Neural progenitor cell (in vitro differentiated cells): ENCODE measurements around the gene SPATA4. TPM values are rescaled to one million over a fixed set of nuclear protein-coding genes. Genes with fewer than 3 reads are reported as not detected.

Experiments used
- DNase-seq: peaks from one replicate; pipeline ENCODE4 v3.0.0-alpha.2; 2016; ENCODE audit warnings: low spot score
- H2AFZ ChIP-seq: fragments of 200-600 bp; sonication (generic); replicated peaks from 2 replicates; pipeline ENCODE4 v1.6.1; 2016; ENCODE audit warnings: antibody characterized with exemption
- H3F3A ChIP-seq: fragments of 200-600 bp; sonication (generic); 2 replicates; pipeline ENCODE4 v1.6.1; 2016; ENCODE audit warnings: antibody characterized with exemption, low read depth
- H3K27ac ChIP-seq: fragments of 200-600 bp; sonication (generic); 2 replicates; pipeline ENCODE4 v1.5.1; 2016; ENCODE audit warnings: mild to moderate bottlenecking
- H3K27me3 ChIP-seq: fragments of 200-600 bp; sonication (generic); 2 replicates; pipeline ENCODE4 v1.6.1; 2016; ENCODE audit warnings: mild to moderate bottlenecking, moderate library complexity
- H3K36me3 ChIP-seq: fragments of 200-600 bp; sonication (generic); 2 replicates; pipeline ENCODE4 v1.5.1; 2016
- H3K4me1 ChIP-seq: fragments of 200-600 bp; sonication (generic); 2 replicates; pipeline ENCODE4 v1.6.1; 2016; ENCODE audit warnings: mixed run types
- H3K4me2 ChIP-seq: fragments of 200-600 bp; sonication (generic); 2 replicates; pipeline ENCODE4 v1.6.1; 2016
- H3K4me3 ChIP-seq: fragments of 200-600 bp; sonication (generic); 2 replicates; pipeline ENCODE4 v1.5.1; 2016
- H3K79me2 ChIP-seq: fragments of 200-600 bp; sonication (generic); 2 replicates; pipeline ENCODE4 v1.6.1; 2016; ENCODE audit warnings: low read depth
- H3K9ac ChIP-seq: fragments of 200-600 bp; sonication (generic); 2 replicates; pipeline ENCODE4 v1.6.1; 2016
- H3K9me3 ChIP-seq: fragments of 200-600 bp; sonication (generic); 2 replicates; pipeline ENCODE4 v1.5.1; 2016; ENCODE audit warnings: low read depth
- H4K20me1 ChIP-seq: fragments of 200-600 bp; sonication (generic); 2 replicates; pipeline ENCODE4 v1.6.1; 2016; ENCODE audit warnings: low read depth
- H3K27ac Mint-ChIP-seq: 3 replicates; pipeline ENCODE4 v1.8.0; 2021; ENCODE audit warnings: mixed read lengths
- H3K27me3 Mint-ChIP-seq: 2 replicates; pipeline ENCODE4 v1.8.0; 2022; ENCODE audit warnings: low read depth, mild to moderate bottlenecking, inconsistent platforms, moderate library complexity, mixed read lengths; ENCODE audit not compliant: insufficient read depth
- H3K36me3 Mint-ChIP-seq: 3 replicates; pipeline ENCODE4 v1.8.0; 2021; ENCODE audit warnings: mixed read lengths
- H3K4me1 Mint-ChIP-seq: 3 replicates; pipeline ENCODE4 v1.8.0; 2021; ENCODE audit warnings: mixed read lengths
- H3K4me3 Mint-ChIP-seq: 3 replicates; pipeline ENCODE4 v1.8.0; 2021; ENCODE audit warnings: mild to moderate bottlenecking, moderate library complexity, mixed read lengths
- H3K9me3 Mint-ChIP-seq: 3 replicates; pipeline ENCODE4 v1.8.0; 2020; ENCODE audit warnings: mixed read lengths
- EZH2 ChIP-seq: fragments of 200-600 bp; sonication (generic); IDR thresholded peaks from 2 replicates; pipeline ENCODE4 v1.6.1; 2017; ENCODE audit warnings: antibody characterized with exemption, mild to moderate bottlenecking, moderate library complexity
- EZH2phosphoT487 ChIP-seq: fragments of 200-600 bp; sonication (generic); IDR thresholded peaks from 2 replicates; pipeline ENCODE4 v1.6.1; 2017; ENCODE audit warnings: antibody characterized with exemption
- total RNA-seq: library from RNA; depleted of rRNA; stranded (reverse); fragments of >200 nt; gene quantifications from 2 replicates; pipeline ENCODE4 v1.2.3, GENCODE V29; 2015; ENCODE audit warnings: low replicate concordance
- TF ChIP-seq, protein P1 (sequence below): fragments of 200-600 bp; sonication (generic); IDR thresholded peaks from 2 replicates; pipeline ENCODE4 v1.5.1; 2017; ENCODE audit warnings: antibody characterized with exemption, mild to moderate bottlenecking

Gene SPATA4
- total RNA-seq, 1 donor from 2014 or later: not detected

DNA sequence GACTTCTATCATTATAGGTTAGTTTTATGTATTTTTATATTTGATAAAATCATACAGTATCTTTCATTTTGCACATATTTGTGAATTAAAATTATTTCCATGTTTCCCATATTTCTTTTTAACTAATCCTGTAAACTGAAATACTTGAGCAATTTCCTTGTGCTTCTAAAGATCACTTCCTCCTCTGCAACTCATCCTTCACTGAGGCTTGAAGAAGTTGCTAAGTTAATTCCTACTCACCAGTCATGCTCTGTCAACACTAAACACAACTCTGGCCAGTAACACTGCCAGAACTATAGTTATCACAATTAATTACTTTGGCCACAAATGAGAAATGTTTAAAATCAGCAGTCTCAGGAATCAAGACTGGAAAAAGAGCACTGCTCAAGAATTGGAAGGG is 6.7 kb downstream of the SPATA4 start:
- Mint-ChIP-seq H3K36me3 (no peaks in the 10 kb centered on the region), H3K9me3 (no peaks in the 10 kb centered on the region), H3K27ac (no peak overlapping the region), H3K4me3 (no peak overlapping the region), H3K27me3 (no peaks in the 10 kb centered on the region), H3K4me1 (peaks cover 4% of the 10 kb centered on the region)
- Histone ChIP-seq H3K27me3 (no peaks in the 10 kb centered on the region), H4K20me1 (no peaks in the 10 kb centered on the region), H3K9ac (no peak overlapping the region), H2AFZ (no peak overlapping the region), H3F3A (no peaks in the 10 kb centered on the region), H3K27ac (no peak overlapping the region), H3K4me1 (no peaks in the 10 kb centered on the region), H3K4me2 (no peak overlapping the region), H3K79me2 (no peaks in the 10 kb centered on the region), H3K9me3 (no peaks in the 10 kb centered on the region), H3K4me3 (no peak overlapping the region), H3K36me3 (no peaks in the 10 kb centered on the region)
- TF ChIP-seq EZH2 (no peak), EZH2phosphoT487 (no peak)
- TF ChIP-seq, protein P1, sequence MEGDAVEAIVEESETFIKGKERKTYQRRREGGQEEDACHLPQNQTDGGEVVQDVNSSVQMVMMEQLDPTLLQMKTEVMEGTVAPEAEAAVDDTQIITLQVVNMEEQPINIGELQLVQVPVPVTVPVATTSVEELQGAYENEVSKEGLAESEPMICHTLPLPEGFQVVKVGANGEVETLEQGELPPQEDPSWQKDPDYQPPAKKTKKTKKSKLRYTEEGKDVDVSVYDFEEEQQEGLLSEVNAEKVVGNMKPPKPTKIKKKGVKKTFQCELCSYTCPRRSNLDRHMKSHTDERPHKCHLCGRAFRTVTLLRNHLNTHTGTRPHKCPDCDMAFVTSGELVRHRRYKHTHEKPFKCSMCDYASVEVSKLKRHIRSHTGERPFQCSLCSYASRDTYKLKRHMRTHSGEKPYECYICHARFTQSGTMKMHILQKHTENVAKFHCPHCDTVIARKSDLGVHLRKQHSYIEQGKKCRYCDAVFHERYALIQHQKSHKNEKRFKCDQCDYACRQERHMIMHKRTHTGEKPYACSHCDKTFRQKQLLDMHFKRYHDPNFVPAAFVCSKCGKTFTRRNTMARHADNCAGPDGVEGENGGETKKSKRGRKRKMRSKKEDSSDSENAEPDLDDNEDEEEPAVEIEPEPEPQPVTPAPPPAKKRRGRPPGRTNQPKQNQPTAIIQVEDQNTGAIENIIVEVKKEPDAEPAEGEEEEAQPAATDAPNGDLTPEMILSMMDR: no peak
- no peak for DNase-seq

DNA sequence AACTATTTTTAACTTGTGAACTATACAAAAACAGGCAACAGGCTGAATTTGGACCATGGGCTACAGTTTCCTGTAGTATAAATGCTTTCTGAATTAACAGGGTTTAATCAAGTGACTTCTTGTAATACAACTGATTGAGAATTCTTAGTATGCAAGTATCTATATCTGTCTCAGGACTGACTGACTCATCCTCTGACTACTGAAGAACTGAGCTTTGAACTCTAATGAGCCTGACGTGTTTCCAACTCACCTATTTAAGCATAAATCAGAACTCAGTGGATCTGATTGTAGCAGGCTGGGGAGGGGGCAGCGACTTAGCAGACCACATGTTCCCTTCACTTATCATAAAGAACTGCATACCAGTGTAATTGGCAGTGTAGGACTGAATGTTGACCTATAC is 7.8 kb downstream of the SPATA4 start:
- no peak overlapping the region for H3K4me3 Mint-ChIP-seq
- Histone ChIP-seq H4K20me1 (no peaks in the 10 kb centered on the region), H2AFZ (no peak overlapping the region), H3K27ac (no peak overlapping the region), H3K79me2 (no peaks in the 10 kb centered on the region), H3K36me3 (no peaks in the 10 kb centered on the region), H3F3A (no peaks in the 10 kb centered on the region), H3K4me2 (no peak overlapping the region), H3K4me1 (no peaks in the 10 kb centered on the region), H3K9me3 (no peaks in the 10 kb centered on the region), H3K4me3 (no peak overlapping the region), H3K9ac (no peak overlapping the region), H3K27me3 (no peaks in the 10 kb centered on the region)
- peaks cover 4% of the 10 kb centered on the region for H3K4me1 Mint-ChIP-seq
- H3K27me3 Mint-ChIP-seq: no peaks in the 10 kb centered on the region
- no peaks in the 10 kb centered on the region for H3K36me3 Mint-ChIP-seq
- no peaks in the 10 kb centered on the region for H3K9me3 Mint-ChIP-seq
- H3K27ac Mint-ChIP-seq: no peak overlapping the region
- DNase-seq: no peak
- TF ChIP-seq, protein P1: no peak
- TF ChIP-seq EZH2 (no peak), EZH2phosphoT487 (no peak)

GRCh38 chr4:176186671-176187395 is 8.6 kb downstream of the SPATA4 start:
- Histone ChIP-seq H3F3A (no peaks in the 10 kb centered on the region), H3K4me3 (no peak overlapping the region), H3K9ac (no peak overlapping the region), H2AFZ (no peak overlapping the region), H3K4me1 (no peaks in the 10 kb centered on the region), H3K27ac (no peak overlapping the region), H3K27me3 (no peaks in the 10 kb centered on the region), H3K4me2 (no peak overlapping the region), H3K9me3 (no peaks in the 10 kb centered on the region), H3K79me2 (no peaks in the 10 kb centered on the region), H4K20me1 (no peaks in the 10 kb centered on the region), H3K36me3 (no peaks in the 10 kb centered on the region)
- H3K27ac Mint-ChIP-seq: no peak overlapping the region
- no peaks in the 10 kb centered on the region for H3K27me3 Mint-ChIP-seq
- DNase-seq: no peak
- peaks cover 4% of the 10 kb centered on the region for H3K4me1 Mint-ChIP-seq
- TF ChIP-seq, protein P1: no peak
- no peak for TF ChIP-seq EZH2
- no peak for TF ChIP-seq EZH2phosphoT487
- H3K9me3 Mint-ChIP-seq: no peaks in the 10 kb centered on the region
- H3K36me3 Mint-ChIP-seq: no peaks in the 10 kb centered on the region
- no peak overlapping the region for H3K4me3 Mint-ChIP-seq
